Upper lobe of left lung (tissue), 4 donors: ENCODE results near the gene RANBP6.

ENCODE experiments used
- EP300 ChIP-seq, 4 donors: sonication (generic); formaldehyde crosslinking; IDR thresholded peaks; one replicate each; pipeline ENCODE4 v1.5.1; 2017; ENCODE audit warnings: antibody characterized with exemption in 4 of 4, control low read depth in 2 of 4
- POLR2A ChIP-seq, 4 donors: fragments of 450-650 bp; IDR thresholded peaks; one replicate each; pipeline ENCODE4 v1.5.1; 2016 to 2017; ENCODE audit warnings: antibody characterized with exemption in 4 of 4, mild to moderate bottlenecking in 2 of 4
- POLR2AphosphoS5 ChIP-seq, 2 donors: sonication (generic); formaldehyde crosslinking; IDR thresholded peaks; one replicate each; pipeline ENCODE4 v1.5.1; 2017; ENCODE audit warnings: antibody characterized with exemption in 2 of 2
- TF ChIP-seq, protein P1 (sequence below), 6 experiments: fragments of 450-650 bp in 4 of 6; fragments of 200-600 bp in 2 of 6; sonication (generic) in 2 of 6; IDR thresholded peaks; one replicate each; pipeline ENCODE4 v1.5.1; 2016 to 2019; ENCODE audit warnings: antibody characterized with exemption in 6 of 6

GRCh38 chr9:6054280-6055099 lies 39.1 kb upstream of the RANBP6 start:
- TF ChIP-seq, protein P1, sequence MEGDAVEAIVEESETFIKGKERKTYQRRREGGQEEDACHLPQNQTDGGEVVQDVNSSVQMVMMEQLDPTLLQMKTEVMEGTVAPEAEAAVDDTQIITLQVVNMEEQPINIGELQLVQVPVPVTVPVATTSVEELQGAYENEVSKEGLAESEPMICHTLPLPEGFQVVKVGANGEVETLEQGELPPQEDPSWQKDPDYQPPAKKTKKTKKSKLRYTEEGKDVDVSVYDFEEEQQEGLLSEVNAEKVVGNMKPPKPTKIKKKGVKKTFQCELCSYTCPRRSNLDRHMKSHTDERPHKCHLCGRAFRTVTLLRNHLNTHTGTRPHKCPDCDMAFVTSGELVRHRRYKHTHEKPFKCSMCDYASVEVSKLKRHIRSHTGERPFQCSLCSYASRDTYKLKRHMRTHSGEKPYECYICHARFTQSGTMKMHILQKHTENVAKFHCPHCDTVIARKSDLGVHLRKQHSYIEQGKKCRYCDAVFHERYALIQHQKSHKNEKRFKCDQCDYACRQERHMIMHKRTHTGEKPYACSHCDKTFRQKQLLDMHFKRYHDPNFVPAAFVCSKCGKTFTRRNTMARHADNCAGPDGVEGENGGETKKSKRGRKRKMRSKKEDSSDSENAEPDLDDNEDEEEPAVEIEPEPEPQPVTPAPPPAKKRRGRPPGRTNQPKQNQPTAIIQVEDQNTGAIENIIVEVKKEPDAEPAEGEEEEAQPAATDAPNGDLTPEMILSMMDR (IDR thresholded peaks at IDR 0.05) = peak; percentile 35 to 75 (median 62)
- TF ChIP-seq EP300 (IDR thresholded peaks at IDR 0.05) = no peak
- TF ChIP-seq POLR2A (IDR thresholded peaks at IDR 0.05) = no peak
- no peak for TF ChIP-seq POLR2AphosphoS5 (IDR thresholded peaks at IDR 0.05)
